ENCODE results near the gene ZNF423. TPM values are rescaled to one million over a fixed set of nuclear protein-coding genes. Genes with fewer than 3 reads are reported as not detected.

The ZNF423 gene
- total and polyA plus RNA-seq, 2 of the 13 experiments (the other 11 are each of a cell fraction or from before 2014, with no cell fraction given) = 0.07 to 0.31 TPM

GRCh38 chr16:49665482-49666230, 190.3 kb downstream of the ZNF423 start:
- peaks cover 0 to 28% of the 10 kb centered on the region in 2 experiments; a peak in 3 of 5 replicates for H3K27me3 ChIP-seq (ENCODE audit: control insufficient read depth in 1 of 2, insufficient read depth in 2 of 2, low read length in 2 of 2)
- BruUV-seq (replicated peaks) = no TSS peak
- no peak overlapping the region for H3K4me2 ChIP-seq (ENCODE audit: low read depth, low read length)
- WGBS (ENCODE audit: low lambda C conversion rate) = 20% methylated on average over 18 of the region's 18 CpGs
- no peaks in the 10 kb centered on the region for H3K36me3 ChIP-seq (replicated peaks in 1 of 2; ENCODE audit: control insufficient read depth in 1 of 2, insufficient read depth in 2 of 2, low read length in 2 of 2)
- ChIA-PET POLR2A (no interaction called here), CTCF (ENCODE audit: low intra/inter-chr PET ratio, low total read pairs) (no interaction called here)
- intact Hi-C loops (cut with micrococcal nuclease; ENCODE audit: unreplicated experiment) = no loop called here
- in situ Hi-C loops (cut with HindIII; ENCODE audit: extremely low pct_ligation_motif_present, low pct_unique_long_range_greater_than_20kb) = no loop called here
- no peaks in the 10 kb centered on the region for H3K79me2 ChIP-seq (ENCODE audit: insufficient read depth, low read length)
- FAIRE-seq (no peak), DNase-seq (ENCODE audit: low spot score) (no peak), ATAC-seq (no peak)
- H3K9me3 ChIP-seq (ENCODE audit: low read length) = no peaks in the 10 kb centered on the region
- TF ChIP-seq HES4 (CRISPR knock-in tag; IDR thresholded peaks at IDR 0.05; ENCODE audit: borderline replicate concordance) (no peak), SYNCRIP (IDR thresholded peaks at IDR 0.05; ENCODE audit: insufficient read depth, low read depth, low read length) (no peak), ZNF318 (CRISPR knock-in tag; IDR thresholded peaks at IDR 0.05) (no peak), EEA1 (CRISPR knock-in tag; IDR thresholded peaks at IDR 0.05; ENCODE audit: borderline replicate concordance) (no peak), ZFAT (CRISPR knock-in tag; conservative IDR thresholded peaks at IDR 0.05) (no peak), ZBTB42 (CRISPR knock-in tag; IDR thresholded peaks at IDR 0.05) (no peak), ETV6 (CRISPR knock-in tag; conservative IDR thresholded peaks at IDR 0.05) (no peak), KDM4B (CRISPR knock-in tag; IDR thresholded peaks at IDR 0.05) (no peak), RNF219 (CRISPR knock-in tag; IDR thresholded peaks at IDR 0.05) (no peak), JDP2 (CRISPR knock-in tag; IDR thresholded peaks at IDR 0.05; ENCODE audit: borderline replicate concordance) (no peak), ZNF781 (CRISPR knock-in tag; IDR thresholded peaks at IDR 0.05; ENCODE audit: borderline replicate concordance, not compliant biosample characterization) (no peak), SMARCC2 (IDR thresholded peaks at IDR 0.05) (no peak)
- H3K4me1 ChIP-seq (ENCODE audit: insufficient read depth, low read length) = no peaks in the 10 kb centered on the region
- H3K9ac ChIP-seq (ENCODE audit: insufficient read depth, low read depth, low read length) = no peak overlapping the region
- no peak overlapping the region for H2AFZ ChIP-seq (ENCODE audit: low read length)
- no peak overlapping the region for H3K4me3 ChIP-seq (replicated peaks in 1 of 3; ENCODE audit: insufficient read depth in 1 of 3, low read depth in 2 of 3, low read length in 3 of 3)
- no peaks in the 10 kb centered on the region for H4K20me1 ChIP-seq (ENCODE audit: insufficient read depth, low read length)
- H3K27ac ChIP-seq (ENCODE audit: extremely low read length, insufficient read depth, low read length) = no peak overlapping the region

Measured in HepG2 (cell line).